HepG2 (cell line): ENCODE measurements around the gene IGSF21. TPM values are rescaled to one million over a fixed set of nuclear protein-coding genes. Genes with fewer than 3 reads are reported as not detected.

Source experiments
- ATF1 ChIP-seq: IDR thresholded peaks from 2 replicates; pipeline ENCODE4 v1.6.1; 2016; ENCODE audit warnings: mild to moderate bottlenecking, control low read depth
- CENPT ChIP-seq: sonication (generic); formaldehyde crosslinking; IDR thresholded peaks from 2 replicates; pipeline ENCODE4 v1.8.0; 2022; ENCODE audit warnings: low read depth, mild to moderate bottlenecking, moderate library complexity, missing genetic modification reagents
- GABPB1 ChIP-seq: IDR thresholded peaks from 2 replicates; pipeline ENCODE4 v1.6.1; 2016; ENCODE audit warnings: mild to moderate bottlenecking, missing genetic modification reagents, moderate library complexity, missing compliant biosample characterization
- MAZ ChIP-seq, 2 experiments: sonication (generic) in 1 of 2; formaldehyde crosslinking in 1 of 2; IDR thresholded peaks; 2 replicates each; pipeline versions ENCODE4 v1.5.0 to v1.6.1; 2012 to 2020; ENCODE audit warnings: low read depth in 2 of 2, mild to moderate bottlenecking in 2 of 2, borderline replicate concordance in 1 of 2, improper control_type of control experiment in 1 of 2, low read length in 1 of 2, missing genetic modification reagents in 1 of 2, moderate library complexity in 1 of 2
- MIER2 ChIP-seq: IDR thresholded peaks from 2 replicates; pipeline ENCODE4 v1.6.1; 2016; ENCODE audit warnings: missing biosample characterization, missing genetic modification reagents
- MYC ChIP-seq: sonication (generic); formaldehyde crosslinking; IDR thresholded peaks from 2 replicates; pipeline ENCODE4 v1.9.0; 2021; ENCODE audit warnings: missing genetic modification reagents, borderline replicate concordance
- NFYB ChIP-seq: sonication (generic); formaldehyde crosslinking; IDR thresholded peaks from 2 replicates; pipeline ENCODE4 v1.4.0; 2020; ENCODE audit warnings: missing genetic modification reagents
- NR2F2 ChIP-seq: IDR thresholded peaks from 2 replicates; pipeline ENCODE4 v1.6.1; 2012; ENCODE audit warnings: low read depth, inconsistent platforms, borderline replicate concordance
- PAWR ChIP-seq: sonication (generic); formaldehyde crosslinking; IDR thresholded peaks from 2 replicates; pipeline ENCODE4 v1.4.0; 2020; ENCODE audit warnings: missing genetic modification reagents, mild to moderate bottlenecking, borderline replicate concordance
- SRSF4 ChIP-seq: fragments of 200-400 bp; formaldehyde crosslinking; IDR thresholded peaks from one replicate; pipeline ENCODE4 v1.6.1; 2018; ENCODE audit warnings: mild to moderate bottlenecking, low read depth, low read length, moderate library complexity; ENCODE audit not compliant: poor library complexity, severe bottlenecking
- STAG1 ChIP-seq: sonication (generic); formaldehyde crosslinking; IDR thresholded peaks from 2 replicates; pipeline ENCODE4 v1.4.0; 2020; ENCODE audit warnings: missing genetic modification reagents
- U2AF2 ChIP-seq: fragments of 200-400 bp; formaldehyde crosslinking; IDR thresholded peaks from 2 replicates; pipeline ENCODE4 v1.6.1; 2017; ENCODE audit warnings: low read depth, mild to moderate bottlenecking, low read length
- ZNF333 ChIP-seq: sonication (generic); formaldehyde crosslinking; IDR thresholded peaks from 2 replicates; pipeline ENCODE4 v1.4.0; 2020; ENCODE audit warnings: mild to moderate bottlenecking, missing genetic modification reagents, borderline replicate concordance
- ZNF468 ChIP-seq: sonication (generic); formaldehyde crosslinking; IDR thresholded peaks from 2 replicates; pipeline ENCODE4 v1.8.0; 2022; ENCODE audit warnings: mild to moderate bottlenecking, moderate library complexity, missing genetic modification reagents
- ZNF510 ChIP-seq: sonication (generic); formaldehyde crosslinking; IDR thresholded peaks from 2 replicates; pipeline ENCODE4 v1.4.0; 2020; ENCODE audit warnings: low read depth, mild to moderate bottlenecking, missing genetic modification reagents
- ZNF747 ChIP-seq: sonication (generic); formaldehyde crosslinking; IDR thresholded peaks from 2 replicates; pipeline ENCODE4 v1.8.1; 2023; ENCODE audit warnings: missing genetic modification reagents, mild to moderate bottlenecking, borderline replicate concordance
- ZNF816 ChIP-seq: sonication (generic); formaldehyde crosslinking; IDR thresholded peaks from 2 replicates; pipeline ENCODE4 v1.8.0; 2022; ENCODE audit warnings: missing genetic modification reagents, mild to moderate bottlenecking, borderline replicate concordance
- polyA plus RNA-seq, 8 experiments: library from polyadenylated mRNA; depleted of rRNA in 3 of 8; stranded (reverse) in 7 of 8; unstranded in 1 of 8; fragments of >200 nt; fragmentation: Illumina TruSeq in 4 of 8; extraction: Trizol in 4 of 8; gene quantifications; 2 replicates each; pipeline versions ENCODE4 v1.2.1 to v1.2.3, GENCODE V29; 2011 to 2016; ENCODE audit warnings: low read depth in 4 of 8, missing spikeins in 1 of 8, mixed read lengths in 1 of 8; ENCODE audit not compliant: insufficient read depth in 1 of 8
- total RNA-seq, 5 experiments: library from RNA; depleted of rRNA; stranded (reverse); fragments of >200 nt; fragmentation: Illumina TruSeq; extraction: Trizol; gene quantifications; 2 replicates each; pipeline ENCODE4 v1.2.3, GENCODE V29; 2016; ENCODE audit warnings: low read depth in 1 of 5
- TF ChIP-seq, protein P1 (sequence below): sonication (generic); formaldehyde crosslinking; IDR thresholded peaks from 2 replicates; pipeline ENCODE4 v1.8.0; 2022; ENCODE audit warnings: missing genetic modification reagents, low read depth, mild to moderate bottlenecking, borderline replicate concordance
- TF ChIP-seq, protein P2 (sequence below): sonication (generic); formaldehyde crosslinking; IDR thresholded peaks from 2 replicates; pipeline ENCODE4 v1.5.0; 2020; ENCODE audit warnings: mild to moderate bottlenecking, missing genetic modification reagents, moderate library complexity

The IGSF21 gene
- total and polyA plus RNA-seq, 2 of the 13 experiments (the other 11 are each of a cell fraction or from before 2014, with no cell fraction given) = not detected

DNA sequence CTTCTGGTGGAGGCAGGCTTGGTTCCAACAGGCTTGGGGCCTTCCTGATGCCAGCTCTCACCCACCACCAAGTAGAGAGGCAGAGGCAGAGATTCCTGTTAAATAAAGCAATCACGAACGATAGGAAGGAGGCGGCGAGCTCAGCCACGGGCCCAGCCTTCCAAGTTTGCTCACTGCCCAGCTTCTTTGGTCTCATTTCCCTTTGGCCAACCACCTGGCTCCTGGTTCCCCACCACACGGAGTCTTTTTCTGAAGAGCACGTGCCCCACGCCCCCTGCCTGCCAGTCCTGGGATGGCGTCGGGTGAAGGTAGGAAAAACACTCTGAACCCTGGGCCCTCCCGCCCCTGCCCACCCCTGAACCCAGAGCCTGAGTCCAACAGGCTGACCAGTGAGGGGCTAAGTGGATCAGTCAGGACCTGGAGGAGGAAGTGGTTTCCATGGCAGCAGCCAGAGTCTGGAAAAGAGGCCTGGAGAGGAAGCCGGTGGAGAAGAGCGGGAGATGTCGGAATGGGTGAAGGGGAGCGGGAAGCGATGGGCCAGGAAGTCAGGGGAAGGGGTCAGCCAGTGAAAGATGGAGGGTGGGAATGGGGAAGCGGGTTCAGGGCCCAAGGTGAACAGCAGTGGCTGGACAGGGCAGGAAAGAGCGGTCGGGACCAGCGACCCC lies 214.9 kb downstream of the IGSF21 start (continued):
- TF ChIP-seq, protein P1, sequence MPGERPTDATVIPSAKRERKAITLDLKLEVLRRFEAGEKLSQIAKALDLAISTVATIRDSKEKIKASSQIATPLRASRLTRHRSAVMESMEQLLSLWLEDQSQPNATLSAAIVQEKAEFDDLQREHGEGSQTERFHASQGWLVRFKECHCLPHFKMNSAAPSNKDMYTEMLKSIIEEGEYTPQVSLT (CRISPR knock-in tag) = no peak
- TF ChIP-seq ZNF468 (CRISPR knock-in tag) (no peak), MYC (CRISPR knock-in tag) (no peak; the same call in 1 of the 2 replicates), ZNF333 (CRISPR knock-in tag) (no peak), CENPT (CRISPR knock-in tag) (no peak), MIER2 (CRISPR knock-in tag) (no peak), PAWR (CRISPR knock-in tag) (no peak), MAZ (IDR thresholded peaks at IDR 0.05; ENCODE audit: borderline replicate concordance, low read depth, low read length) (no peak), MAZ (CRISPR knock-in tag; IDR thresholded peaks at IDR 0.05; ENCODE audit: low read depth) (no peak), NFYB (CRISPR knock-in tag) (no peak), NR2F2 (no peak), STAG1 (peak; percentile 13; the same call in 1 of the 2 replicates), ATF1 (no peak), ZNF747 (CRISPR knock-in tag) (no peak), GABPB1 (no peak), ZNF816 (CRISPR knock-in tag) (no peak), U2AF2 (no peak), ZNF510 (no peak), SRSF4 (no peak)
- TF ChIP-seq, protein P2, sequence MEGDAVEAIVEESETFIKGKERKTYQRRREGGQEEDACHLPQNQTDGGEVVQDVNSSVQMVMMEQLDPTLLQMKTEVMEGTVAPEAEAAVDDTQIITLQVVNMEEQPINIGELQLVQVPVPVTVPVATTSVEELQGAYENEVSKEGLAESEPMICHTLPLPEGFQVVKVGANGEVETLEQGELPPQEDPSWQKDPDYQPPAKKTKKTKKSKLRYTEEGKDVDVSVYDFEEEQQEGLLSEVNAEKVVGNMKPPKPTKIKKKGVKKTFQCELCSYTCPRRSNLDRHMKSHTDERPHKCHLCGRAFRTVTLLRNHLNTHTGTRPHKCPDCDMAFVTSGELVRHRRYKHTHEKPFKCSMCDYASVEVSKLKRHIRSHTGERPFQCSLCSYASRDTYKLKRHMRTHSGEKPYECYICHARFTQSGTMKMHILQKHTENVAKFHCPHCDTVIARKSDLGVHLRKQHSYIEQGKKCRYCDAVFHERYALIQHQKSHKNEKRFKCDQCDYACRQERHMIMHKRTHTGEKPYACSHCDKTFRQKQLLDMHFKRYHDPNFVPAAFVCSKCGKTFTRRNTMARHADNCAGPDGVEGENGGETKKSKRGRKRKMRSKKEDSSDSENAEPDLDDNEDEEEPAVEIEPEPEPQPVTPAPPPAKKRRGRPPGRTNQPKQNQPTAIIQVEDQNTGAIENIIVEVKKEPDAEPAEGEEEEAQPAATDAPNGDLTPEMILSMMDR = peak; percentile 63
